Right hindlimb (tissue), 1 donor: ENCODE results near the gene ZNF774.
"Not testable (repeated sequence)": the region's sequence is repeated elsewhere in the genome, so short reads cannot be mapped to it uniquely, and the experiment has no call there.

Experiments used
- DNase-seq: peaks from one replicate; pipeline ENCODE4 v3.0.0-alpha.2; 2018

The ZNF774 gene

DNA sequence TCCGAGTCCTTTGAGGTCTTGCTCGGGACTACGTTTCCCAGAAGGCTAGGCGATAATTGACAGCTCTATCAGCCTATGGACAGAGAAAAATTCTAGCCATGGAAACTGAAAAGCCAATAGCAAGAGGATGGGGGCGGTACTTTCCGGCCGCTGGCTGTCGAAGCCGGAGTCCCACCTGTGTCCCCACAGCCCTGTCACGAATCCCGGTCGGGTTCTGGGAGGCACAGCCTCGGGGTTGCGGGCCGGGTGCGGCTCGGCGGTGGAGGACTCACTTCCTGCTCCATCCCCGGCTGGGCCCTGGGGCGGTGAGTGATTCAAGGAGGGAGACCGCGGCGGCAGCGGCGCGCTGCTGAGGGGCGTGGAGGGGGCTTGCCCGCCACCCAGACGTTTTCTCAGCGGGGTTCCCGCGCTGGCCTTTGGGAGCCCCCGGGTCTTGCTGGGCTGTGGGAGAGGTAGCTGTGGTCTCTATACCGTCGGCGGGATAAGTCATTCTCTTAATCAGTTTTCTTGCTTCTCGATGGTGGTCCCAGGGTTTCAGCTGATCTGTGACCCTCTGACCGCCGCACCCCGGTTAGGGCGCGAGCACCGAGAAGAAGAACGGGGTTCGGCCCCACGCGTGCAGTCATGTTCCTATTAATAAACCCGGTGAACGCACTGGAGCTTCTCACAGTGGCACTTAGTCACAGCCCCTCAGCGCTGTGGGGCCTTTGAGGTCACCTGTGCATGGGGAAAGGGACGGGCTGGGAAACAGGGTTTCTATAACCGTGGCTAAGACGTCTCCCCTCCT is at the start of gene ZNF774:
Gene ZNF774, plus strand, starts transcription at position 178 of the 787 bp plus-strand sequence. CDS start 2,377 bp downstream, outside the sequence.
- peak; percentile 93 for DNase-seq

DNA sequence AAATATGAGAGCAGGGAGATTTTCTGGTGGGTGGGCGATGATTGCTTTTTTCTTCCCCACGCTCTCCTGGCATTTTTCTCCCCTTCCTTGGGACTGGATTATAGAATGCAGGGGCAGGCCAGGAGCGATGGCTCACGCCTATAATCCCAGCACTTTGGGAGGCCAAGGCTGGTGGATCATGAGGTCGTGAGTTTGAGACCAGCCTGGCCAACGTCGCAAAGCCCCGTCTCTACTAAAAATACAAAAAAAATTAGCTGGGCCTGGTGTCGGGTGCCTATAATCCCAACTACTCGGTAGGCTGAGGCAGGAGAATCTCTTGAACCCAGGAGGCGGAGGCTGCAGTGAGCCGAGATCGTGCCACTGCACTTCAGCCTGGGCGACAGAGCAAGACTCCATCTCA is 46.7 kb upstream of the ZNF774 start:
- not testable (repeated sequence) for DNase-seq

DNA sequence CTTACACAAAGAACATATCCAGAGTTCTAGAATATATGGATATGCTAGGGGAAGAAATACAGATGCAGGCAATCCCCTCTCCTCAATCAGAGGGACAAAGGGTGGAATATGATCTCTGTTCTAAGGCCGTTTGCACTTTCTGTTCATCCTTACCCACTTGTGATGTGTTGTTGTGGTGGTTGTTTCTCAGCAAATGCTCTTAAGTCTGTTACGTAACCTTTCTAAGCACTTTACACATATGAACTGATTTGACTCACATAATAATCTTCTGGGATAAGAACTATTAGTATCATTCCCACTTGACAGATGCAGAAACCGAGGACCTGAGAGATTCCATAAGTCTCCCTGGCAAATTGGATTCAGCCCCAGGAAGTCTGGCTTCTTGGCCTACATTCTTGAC is 46.2 kb upstream of the ZNF774 start:
- DNase-seq, result no peak

DNA sequence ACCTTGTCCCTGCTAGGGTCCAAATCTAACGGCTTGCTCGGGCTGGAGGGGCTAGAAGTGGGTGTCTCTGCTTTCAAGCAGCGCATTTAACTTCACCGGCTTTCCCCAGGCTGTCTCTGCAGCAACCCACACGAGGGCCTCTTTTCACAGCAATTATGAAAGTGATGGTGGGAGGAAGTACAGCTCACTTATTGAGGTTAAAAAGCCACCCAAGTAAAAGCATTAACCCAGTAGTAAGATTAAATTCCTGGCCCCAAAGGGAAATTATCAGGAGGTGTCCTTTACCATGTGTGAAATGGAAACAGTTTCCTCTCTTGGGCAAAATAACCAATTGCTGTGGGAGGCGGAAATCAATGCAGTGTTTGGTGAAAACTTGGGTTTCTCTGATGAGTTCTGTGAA is 45.5 kb upstream of the ZNF774 start:
- DNase-seq, result no peak

- DNase-seq, result no peak
Measured at GRCh38 chr15:90307661-90308060, 44.4 kb upstream of the ZNF774 start.

- no peak for DNase-seq
Measured at GRCh38 chr15:90309020-90309419, 43.1 kb upstream of the ZNF774 start.

DNA sequence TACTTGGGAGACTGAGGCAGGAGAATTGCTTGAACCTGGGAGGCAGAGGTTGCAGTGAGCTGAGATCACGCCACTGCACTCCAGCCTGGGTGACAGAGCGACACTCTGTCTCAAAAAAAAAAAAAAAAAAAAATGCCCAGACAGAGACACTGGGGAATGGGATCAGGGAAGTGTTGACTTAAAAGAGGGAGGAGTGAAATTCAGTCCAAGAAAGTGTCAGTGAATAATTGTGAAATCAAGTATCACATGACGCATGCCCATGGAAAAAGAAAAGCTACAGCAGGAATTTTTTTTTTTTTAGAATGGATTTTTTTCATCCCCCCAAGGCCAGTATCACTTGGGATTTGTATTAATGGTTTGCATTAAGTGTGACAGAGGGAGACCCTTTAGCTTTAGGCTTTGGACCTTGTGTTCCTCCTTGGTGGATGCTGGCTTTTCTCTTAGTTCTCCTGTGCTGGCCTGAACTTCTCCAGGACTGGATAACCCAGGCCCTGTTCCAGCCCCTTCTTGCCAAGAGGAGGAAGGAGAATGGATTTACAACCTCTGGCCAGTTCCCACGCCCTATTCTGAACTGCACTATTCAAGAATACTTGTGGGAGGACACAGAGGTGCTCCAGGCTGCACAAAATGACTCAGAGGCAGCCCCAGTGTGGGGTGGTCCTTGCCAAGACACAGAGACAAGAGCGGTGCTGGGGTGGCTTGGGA is 36.7 kb upstream of the ZNF774 start:
- DNase-seq, result peak; percentile 70

- no peak for DNase-seq
Measured at GRCh38 chr15:90316139-90316538, 35.9 kb upstream of the ZNF774 start.

- DNase-seq, result no peak
Measured at GRCh38 chr15:90318591-90318990, 33.5 kb upstream of the ZNF774 start.

GRCh38 chr15:90320062-90320884 is 31.8 kb upstream of the ZNF774 start:
- DNase-seq, result peak; percentile 90

GRCh38 chr15:90320885-90321278 is 31.2 kb upstream of the ZNF774 start:
- no peak for DNase-seq

- no peak for DNase-seq
Measured at GRCh38 chr15:90322538-90322937, 29.5 kb upstream of the ZNF774 start.

DNA sequence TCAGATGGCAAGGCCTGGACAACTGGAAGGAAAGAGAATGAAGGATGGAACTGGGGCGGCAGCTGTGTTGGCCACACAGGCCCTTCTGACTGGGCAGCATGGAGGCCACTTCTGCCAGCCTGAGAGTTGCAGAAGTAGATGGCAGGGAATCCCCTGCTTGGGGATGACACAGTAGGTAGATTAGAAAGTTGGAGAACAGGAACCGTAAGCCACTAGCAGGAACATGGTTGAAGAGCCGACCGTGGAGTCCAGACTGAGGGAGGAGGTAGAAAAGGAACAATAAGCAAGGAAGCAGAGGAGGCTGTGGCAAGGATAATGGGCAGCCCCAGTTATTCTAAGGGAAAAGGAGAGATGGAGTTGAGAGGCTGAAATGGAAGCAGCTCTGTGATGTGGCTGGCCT is 26.4 kb upstream of the ZNF774 start:
- DNase-seq, result no peak

DNA sequence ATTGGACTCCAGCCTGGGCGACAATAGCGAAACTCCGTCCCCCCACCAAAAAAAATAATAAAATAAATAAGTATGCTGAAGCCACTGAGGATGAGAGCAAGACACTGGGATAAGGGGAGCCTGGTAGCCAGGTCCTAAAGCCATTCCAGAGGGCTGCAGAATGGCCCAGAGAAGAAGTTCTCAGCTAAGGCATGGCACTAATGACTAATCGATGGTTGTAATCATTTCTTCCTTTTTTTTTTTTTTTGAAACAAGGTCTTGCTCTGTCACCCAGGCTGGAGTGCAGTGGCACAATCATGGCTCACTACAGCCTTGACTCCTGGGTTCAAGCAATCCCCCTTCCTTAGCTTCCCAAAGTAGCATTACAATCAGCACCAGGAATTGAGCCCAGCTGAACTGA is 25.6 kb upstream of the ZNF774 start:
- no peak for DNase-seq

GRCh38 chr15:90327311-90327710 is 24.8 kb upstream of the ZNF774 start:
- no peak for DNase-seq

- DNase-seq, result no peak
Measured at GRCh38 chr15:90334304-90334731, 17.8 kb upstream of the ZNF774 start.

GRCh38 chr15:90336705-90337141 is 15.4 kb upstream of the ZNF774 start:
- no peak for DNase-seq

DNA sequence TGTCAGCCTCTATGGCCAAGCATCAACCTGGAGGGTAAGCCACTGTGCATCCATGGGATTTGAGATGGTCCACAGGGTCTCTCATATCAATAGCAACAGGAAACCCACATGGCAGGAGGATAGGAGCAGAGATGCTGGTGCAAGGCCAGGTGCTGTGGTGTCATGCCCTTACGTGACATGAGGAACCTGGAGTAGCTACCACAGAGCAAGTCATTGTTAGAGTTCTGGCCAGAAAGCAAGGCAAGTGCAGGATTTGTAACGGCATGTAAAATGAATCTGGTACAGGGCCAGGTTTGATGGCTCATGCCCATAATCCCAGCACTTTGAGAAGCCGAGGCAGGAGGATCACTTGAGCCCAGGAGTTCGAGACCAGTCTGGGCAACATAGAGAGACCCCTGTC is 14.8 kb upstream of the ZNF774 start:
- no peak for DNase-seq

GRCh38 chr15:90338532-90338931 is 13.6 kb upstream of the ZNF774 start:
- DNase-seq, result no peak

- DNase-seq, result no peak
Measured at GRCh38 chr15:90340345-90340744, 11.7 kb upstream of the ZNF774 start.

GRCh38 chr15:90343302-90343790 is 8.7 kb upstream of the ZNF774 start:
- DNase-seq, result no peak

GRCh38 chr15:90344662-90345061 is 7.4 kb upstream of the ZNF774 start:
- no peak for DNase-seq

GRCh38 chr15:90345857-90346256 is 6.2 kb upstream of the ZNF774 start:
- DNase-seq, result no peak
